Coronary artery (tissue), 2 donors: ENCODE results near the gene ABHD12.

ENCODE experiments used
- DNase-seq: peaks from one replicate; pipeline ENCODE4 v3.0.0-alpha.2; 2017; ENCODE audit warnings: low spot score
- H3K27ac ChIP-seq, 2 donors: fragments of 200-600 bp; sonication (generic); one replicate each; pipeline ENCODE4 v1.5.1; 2016 to 2019
- H3K4me3 ChIP-seq: fragments of 200-600 bp; sonication (generic); 2 replicates; pipeline ENCODE4 v1.5.1; 2016; ENCODE audit warnings: mild to moderate bottlenecking, moderate library complexity
- TF ChIP-seq, protein P1 (sequence below): fragments of 200-600 bp; sonication (generic); IDR thresholded peaks from one replicate; pipeline ENCODE4 v1.5.1; 2019; ENCODE audit warnings: antibody characterized with exemption

ABHD12 gene

GRCh38 chr20:25251019-25251418 is 139.6 kb downstream of the ABHD12 start:
- H3K4me3 ChIP-seq = peak overlapping the region; percentile 92
- TF ChIP-seq, protein P1, sequence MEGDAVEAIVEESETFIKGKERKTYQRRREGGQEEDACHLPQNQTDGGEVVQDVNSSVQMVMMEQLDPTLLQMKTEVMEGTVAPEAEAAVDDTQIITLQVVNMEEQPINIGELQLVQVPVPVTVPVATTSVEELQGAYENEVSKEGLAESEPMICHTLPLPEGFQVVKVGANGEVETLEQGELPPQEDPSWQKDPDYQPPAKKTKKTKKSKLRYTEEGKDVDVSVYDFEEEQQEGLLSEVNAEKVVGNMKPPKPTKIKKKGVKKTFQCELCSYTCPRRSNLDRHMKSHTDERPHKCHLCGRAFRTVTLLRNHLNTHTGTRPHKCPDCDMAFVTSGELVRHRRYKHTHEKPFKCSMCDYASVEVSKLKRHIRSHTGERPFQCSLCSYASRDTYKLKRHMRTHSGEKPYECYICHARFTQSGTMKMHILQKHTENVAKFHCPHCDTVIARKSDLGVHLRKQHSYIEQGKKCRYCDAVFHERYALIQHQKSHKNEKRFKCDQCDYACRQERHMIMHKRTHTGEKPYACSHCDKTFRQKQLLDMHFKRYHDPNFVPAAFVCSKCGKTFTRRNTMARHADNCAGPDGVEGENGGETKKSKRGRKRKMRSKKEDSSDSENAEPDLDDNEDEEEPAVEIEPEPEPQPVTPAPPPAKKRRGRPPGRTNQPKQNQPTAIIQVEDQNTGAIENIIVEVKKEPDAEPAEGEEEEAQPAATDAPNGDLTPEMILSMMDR = no peak
- H3K27ac ChIP-seq = peak overlapping the region in 1 of 2 donors; percentile 18
- DNase-seq = no peak

DNA sequence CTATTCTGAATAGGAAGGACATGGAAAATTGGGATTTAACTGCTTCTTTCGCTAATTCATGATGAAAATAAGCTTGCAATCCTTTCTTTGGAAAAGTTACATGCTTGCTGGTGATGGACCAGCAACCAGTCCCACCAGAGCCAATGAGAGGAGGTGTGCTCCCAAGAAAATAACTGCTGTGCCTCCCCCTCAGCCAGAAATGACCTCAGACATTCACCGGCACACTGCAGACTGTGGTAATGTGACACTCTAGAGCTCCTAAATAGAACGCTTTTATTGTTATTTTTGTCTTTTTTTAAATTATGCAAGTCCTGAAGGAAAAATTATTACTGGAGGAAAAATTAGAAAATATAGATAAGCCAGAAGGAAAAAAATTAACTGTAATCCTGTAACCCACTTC is 140.1 kb downstream of the ABHD12 start:
- TF ChIP-seq, protein P1 = no peak
- Histone ChIP-seq H3K27ac (peak overlapping the region; percentile 78 to 99), H3K4me3 (peak overlapping the region; percentile 92)
- no peak for DNase-seq
